ENCODE measurements around the gene TMEM25.

GRCh38 chr11:118544010-118544646 is 13.1 kb downstream of the TMEM25 start:
- TF ChIP-seq CTCF (IDR thresholded peaks at IDR 0.05 in 4 of 5, conservative IDR thresholded peaks at IDR 0.05 in 1 of 5), result no peak
- TF ChIP-seq POLR2A (IDR thresholded peaks at IDR 0.05), result no peak

All from gastrocnemius medialis (tissue), 4 donors.